ENCODE measurements around the gene BCLAF3. TPM values are rescaled to one million over a fixed set of nuclear protein-coding genes. Genes with fewer than 3 reads are reported as not detected.

Gene BCLAF3
- polyA plus RNA-seq (2013, experiment 1 of 4) = 10.9 TPM
- 10.7 TPM for polyA plus RNA-seq (2013, experiment 2 of 4)
- polyA plus RNA-seq (2013, experiment 3 of 4) = 6.5 TPM
- 8.6 TPM for polyA plus RNA-seq (2013, experiment 4 of 4)

DNA sequence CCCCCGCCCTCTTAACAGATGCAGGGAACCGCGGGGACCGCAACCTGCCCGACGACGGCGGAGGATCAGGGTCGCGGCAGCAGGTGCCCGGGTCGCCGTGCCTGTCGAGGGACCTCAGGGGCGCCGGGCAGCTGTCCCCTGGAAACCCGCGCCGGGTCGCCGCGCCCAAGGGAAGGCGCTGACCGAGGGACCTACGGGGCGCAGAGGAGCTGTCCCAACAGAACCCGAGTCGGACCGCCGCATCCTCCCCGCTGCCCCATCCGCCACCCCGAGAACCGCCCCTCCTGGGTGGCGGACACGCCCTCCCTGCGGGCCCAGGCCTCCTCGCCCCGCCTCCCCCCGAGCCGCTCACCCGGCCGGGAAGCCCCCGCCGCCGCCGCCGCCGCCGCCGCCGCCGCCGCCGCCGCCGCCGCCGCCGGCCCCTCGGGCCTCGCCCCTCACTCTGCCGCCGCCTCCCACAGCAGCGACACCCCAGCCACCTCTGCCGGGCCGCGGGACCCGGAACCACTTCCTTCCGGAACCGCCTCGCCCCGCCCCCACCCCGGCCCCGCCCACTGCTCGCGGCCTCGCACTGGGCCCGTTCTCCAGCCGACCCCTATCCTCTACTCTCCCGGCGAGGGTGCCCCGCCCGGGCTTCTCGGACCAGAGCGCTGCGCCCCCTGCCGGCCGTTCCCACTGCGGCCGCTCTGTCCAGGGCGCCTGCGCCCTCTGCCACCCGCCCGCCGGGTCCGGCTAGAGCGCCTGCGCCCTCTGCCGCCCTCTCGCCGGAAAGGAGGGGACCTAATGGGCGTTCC is at the start of gene BCLAF3:
BCLAF3 (minus strand) TSS at position 506 of the 794 bp plus-strand sequence. CDS start 20,797 bp downstream, outside the sequence.
- H3K36me3 ChIP-seq (ENCODE audit: control insufficient read depth, insufficient read depth, low read length) = no peaks in the 10 kb centered on the region
- WGBS, 2 experiments = 0% methylated on average over 76 to 102 of the region's 103 CpGs
- H3K27me3 ChIP-seq (ENCODE audit: control insufficient read depth, insufficient read depth, low read length, poor library complexity, severe bottlenecking) = no peaks in the 10 kb centered on the region

DNA sequence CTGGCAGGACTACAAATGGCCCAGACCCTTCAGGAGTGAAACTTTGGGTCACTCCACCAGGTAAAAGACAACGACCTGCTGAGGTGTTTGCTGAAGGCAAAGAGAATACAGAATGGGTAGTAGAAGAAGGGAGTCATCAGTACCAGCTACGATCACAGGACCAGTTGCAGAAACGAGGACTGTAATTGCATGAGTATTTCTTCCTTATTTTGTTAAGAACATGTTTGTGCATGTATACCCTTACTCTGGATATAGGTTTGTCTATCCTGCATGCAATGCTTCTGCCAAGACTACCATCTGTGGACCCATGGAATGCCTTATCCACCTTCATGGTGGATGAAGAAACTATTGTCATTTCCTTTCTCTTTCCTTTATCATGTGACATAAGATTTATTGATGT is 48.1 kb upstream of the BCLAF3 start:
- no peaks in the 10 kb centered on the region for H3K9me3 ChIP-seq (ENCODE audit: control insufficient read depth, low read length)
- H3K27ac ChIP-seq (ENCODE audit: insufficient read depth, low read depth, low read length, poor library complexity, severe bottlenecking) = no peak overlapping the region
- 91% methylated on average over 3 of the region's 3 CpGs for WGBS, 2 experiments

More for the DNA sequence above, at the start of gene BCLAF3:
- Histone ChIP-seq H3K4me3 (ENCODE audit: insufficient read depth, low read depth, low read length) (peak within 1 kb of the TSS; percentile 56), H3K27ac (ENCODE audit: insufficient read depth, low read depth, low read length, poor library complexity, severe bottlenecking) (no peak within 1 kb of the TSS), H3K9me3 (ENCODE audit: control insufficient read depth, low read length) (no peaks in the 10 kb centered on the region), H3K4me1 (ENCODE audit: control insufficient read depth, insufficient read depth, low read length) (no peaks in the 10 kb centered on the region)

DNA sequence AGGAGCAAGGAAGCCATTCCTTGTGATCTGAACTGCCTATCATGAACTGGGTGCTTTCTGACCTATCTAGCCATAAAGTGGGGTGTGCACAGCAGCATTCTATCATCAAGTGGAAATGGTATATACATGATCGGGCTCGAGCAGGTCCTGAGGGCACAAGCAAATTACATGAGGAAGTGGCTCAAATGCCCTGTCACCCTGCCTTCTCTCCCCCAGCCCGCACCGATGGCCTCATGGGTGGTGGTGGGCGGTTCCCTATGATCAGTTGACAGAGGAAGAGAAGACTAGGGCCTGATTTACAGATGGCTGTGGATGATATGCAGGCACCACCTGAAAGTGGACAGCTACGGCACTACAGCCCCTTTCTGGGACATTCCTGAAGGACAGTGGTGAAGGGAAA is 46.3 kb upstream of the BCLAF3 start:
- no peaks in the 10 kb centered on the region for H3K9me3 ChIP-seq (ENCODE audit: control insufficient read depth, low read length)
- no peak overlapping the region for H3K4me3 ChIP-seq (ENCODE audit: insufficient read depth, low read depth, low read length)
- WGBS, 2 experiments = 96% methylated on average over 6 of the region's 6 CpGs
- H3K27ac ChIP-seq (ENCODE audit: insufficient read depth, low read depth, low read length, poor library complexity, severe bottlenecking) = no peak overlapping the region
- H3K36me3 ChIP-seq (ENCODE audit: control insufficient read depth, insufficient read depth, low read length) = no peaks in the 10 kb centered on the region
- no peaks in the 10 kb centered on the region for H3K27me3 ChIP-seq (ENCODE audit: control insufficient read depth, insufficient read depth, low read length, poor library complexity, severe bottlenecking)
- no peaks in the 10 kb centered on the region for H3K4me1 ChIP-seq (ENCODE audit: control insufficient read depth, insufficient read depth, low read length)

More for the DNA sequence above, 48.1 kb upstream of the BCLAF3 start:
- no peak overlapping the region for H3K4me3 ChIP-seq (ENCODE audit: insufficient read depth, low read depth, low read length)
- no peaks in the 10 kb centered on the region for H3K4me1 ChIP-seq (ENCODE audit: control insufficient read depth, insufficient read depth, low read length)
- no peaks in the 10 kb centered on the region for H3K36me3 ChIP-seq (ENCODE audit: control insufficient read depth, insufficient read depth, low read length)
- no peaks in the 10 kb centered on the region for H3K27me3 ChIP-seq (ENCODE audit: control insufficient read depth, insufficient read depth, low read length, poor library complexity, severe bottlenecking)

DNA sequence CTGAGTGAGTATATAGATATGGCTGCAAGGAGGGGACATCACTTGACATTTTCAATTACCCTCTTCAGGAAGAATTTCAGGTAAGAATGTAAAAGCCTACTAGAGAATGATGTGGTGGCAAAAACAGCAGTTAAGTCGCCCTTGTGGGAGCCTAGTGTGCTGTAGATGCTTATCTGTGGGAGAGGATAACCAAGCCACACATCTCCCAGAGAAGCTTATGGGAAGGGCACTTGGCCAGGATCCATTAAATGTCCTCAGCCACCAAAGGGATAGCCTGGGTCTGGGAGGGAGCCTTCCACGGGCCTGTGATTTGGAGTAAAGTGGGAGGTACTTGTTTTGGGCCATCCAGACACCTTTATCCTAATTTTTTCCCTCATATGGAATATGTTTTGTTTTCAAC is 41.3 kb upstream of the BCLAF3 start:
- no peaks in the 10 kb centered on the region for H3K36me3 ChIP-seq (ENCODE audit: control insufficient read depth, insufficient read depth, low read length)
- no peak overlapping the region for H3K4me3 ChIP-seq (ENCODE audit: insufficient read depth, low read depth, low read length)
- 85 to 100% methylated on average over 1 of the region's 2 CpGs for WGBS, 2 experiments
- H3K4me1 ChIP-seq (ENCODE audit: control insufficient read depth, insufficient read depth, low read length) = no peaks in the 10 kb centered on the region
- H3K27me3 ChIP-seq (ENCODE audit: control insufficient read depth, insufficient read depth, low read length, poor library complexity, severe bottlenecking) = no peaks in the 10 kb centered on the region
- no peak overlapping the region for H3K27ac ChIP-seq (ENCODE audit: insufficient read depth, low read depth, low read length, poor library complexity, severe bottlenecking)
- no peaks in the 10 kb centered on the region for H3K9me3 ChIP-seq (ENCODE audit: control insufficient read depth, low read length)

DNA sequence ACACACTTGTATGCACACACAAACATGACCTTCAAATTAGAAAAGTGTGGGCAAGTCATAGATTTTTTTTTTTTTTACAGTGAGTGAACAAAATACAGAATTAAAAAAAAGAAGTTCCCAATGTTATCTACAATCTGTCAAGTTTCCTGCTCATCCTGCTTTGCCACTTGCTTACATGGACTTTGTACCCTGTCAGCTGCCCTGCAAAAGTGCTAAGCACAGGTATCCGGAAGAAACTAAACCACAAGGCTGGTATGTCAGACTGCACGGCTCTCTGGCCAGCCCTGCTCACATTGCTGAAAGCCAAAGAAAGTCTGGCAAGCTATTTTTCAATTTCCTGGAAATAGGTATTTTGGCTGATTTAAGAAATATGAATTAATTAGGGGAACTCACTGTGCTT is 38.9 kb upstream of the BCLAF3 start:
- WGBS, 2 experiments = 96 to 97% methylated on average over 2 of the region's 2 CpGs
- H3K9me3 ChIP-seq (ENCODE audit: control insufficient read depth, low read length) = no peaks in the 10 kb centered on the region
- H3K36me3 ChIP-seq (ENCODE audit: control insufficient read depth, insufficient read depth, low read length) = no peaks in the 10 kb centered on the region
- H3K27ac ChIP-seq (ENCODE audit: insufficient read depth, low read depth, low read length, poor library complexity, severe bottlenecking) = no peak overlapping the region
- H3K4me1 ChIP-seq (ENCODE audit: control insufficient read depth, insufficient read depth, low read length) = no peaks in the 10 kb centered on the region
- no peak overlapping the region for H3K4me3 ChIP-seq (ENCODE audit: insufficient read depth, low read depth, low read length)
- no peaks in the 10 kb centered on the region for H3K27me3 ChIP-seq (ENCODE audit: control insufficient read depth, insufficient read depth, low read length, poor library complexity, severe bottlenecking)

DNA sequence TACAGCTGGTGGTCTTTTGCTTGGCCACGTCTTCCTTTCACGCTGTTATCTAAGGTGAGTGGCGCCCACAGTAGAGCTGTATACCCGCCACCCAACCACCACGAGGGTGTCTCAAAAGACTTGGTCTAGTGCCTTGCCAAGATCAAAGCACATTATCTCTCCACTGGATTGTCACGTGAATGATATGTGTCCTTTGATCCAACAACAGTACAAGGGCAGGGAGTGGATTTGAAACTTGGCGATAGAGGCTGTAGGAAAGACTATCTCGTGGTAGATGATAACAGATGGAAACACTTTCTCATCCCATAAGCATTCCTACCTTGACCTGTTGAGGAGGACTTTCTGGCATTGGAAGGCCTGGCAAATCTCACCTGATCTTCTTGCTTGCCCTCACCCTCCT is 37.7 kb upstream of the BCLAF3 start:
- H3K4me1 ChIP-seq (ENCODE audit: control insufficient read depth, insufficient read depth, low read length) = no peaks in the 10 kb centered on the region
- 88 to 95% methylated on average over 6 to 8 of the region's 8 CpGs for whole genome bisulfite sequencing, 2 experiments
- no peak overlapping the region for H3K27ac ChIP-seq (ENCODE audit: insufficient read depth, low read depth, low read length, poor library complexity, severe bottlenecking)
- no peak overlapping the region for H3K4me3 ChIP-seq (ENCODE audit: insufficient read depth, low read depth, low read length)
- no peaks in the 10 kb centered on the region for H3K36me3 ChIP-seq (ENCODE audit: control insufficient read depth, insufficient read depth, low read length)
- H3K9me3 ChIP-seq (ENCODE audit: control insufficient read depth, low read length) = no peaks in the 10 kb centered on the region
- H3K27me3 ChIP-seq (ENCODE audit: control insufficient read depth, insufficient read depth, low read length, poor library complexity, severe bottlenecking) = no peaks in the 10 kb centered on the region

DNA sequence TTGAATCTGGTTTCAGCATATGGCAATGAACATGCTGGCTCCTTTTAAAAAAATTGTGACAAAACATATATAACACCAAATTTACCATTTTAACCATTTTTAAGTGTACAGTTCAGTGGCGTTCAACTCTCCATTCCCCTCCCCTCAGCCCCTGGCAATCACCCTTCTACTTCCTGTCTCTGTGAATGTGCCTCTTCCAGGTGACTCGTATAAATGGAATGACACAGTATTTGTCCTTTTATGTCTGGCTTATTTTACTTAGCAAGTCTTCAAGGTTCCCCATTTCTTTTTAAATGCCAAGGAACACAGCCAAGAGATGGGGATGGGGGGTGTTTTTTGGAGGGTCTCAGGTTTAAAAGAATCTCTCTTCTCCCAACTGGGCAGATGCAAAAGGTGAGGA is 35.4 kb upstream of the BCLAF3 start:
- no peak overlapping the region for H3K27ac ChIP-seq (ENCODE audit: insufficient read depth, low read depth, low read length, poor library complexity, severe bottlenecking)
- H3K4me3 ChIP-seq (ENCODE audit: insufficient read depth, low read depth, low read length) = no peak overlapping the region
- no peaks in the 10 kb centered on the region for H3K4me1 ChIP-seq (ENCODE audit: control insufficient read depth, insufficient read depth, low read length)
- H3K36me3 ChIP-seq (ENCODE audit: control insufficient read depth, insufficient read depth, low read length) = no peaks in the 10 kb centered on the region
- no peaks in the 10 kb centered on the region for H3K27me3 ChIP-seq (ENCODE audit: control insufficient read depth, insufficient read depth, low read length, poor library complexity, severe bottlenecking)
- WGBS, 2 experiments = 81 to 100% methylated on average over 1 to 2 of the region's 2 CpGs
- no peaks in the 10 kb centered on the region for H3K9me3 ChIP-seq (ENCODE audit: control insufficient read depth, low read length)

DNA sequence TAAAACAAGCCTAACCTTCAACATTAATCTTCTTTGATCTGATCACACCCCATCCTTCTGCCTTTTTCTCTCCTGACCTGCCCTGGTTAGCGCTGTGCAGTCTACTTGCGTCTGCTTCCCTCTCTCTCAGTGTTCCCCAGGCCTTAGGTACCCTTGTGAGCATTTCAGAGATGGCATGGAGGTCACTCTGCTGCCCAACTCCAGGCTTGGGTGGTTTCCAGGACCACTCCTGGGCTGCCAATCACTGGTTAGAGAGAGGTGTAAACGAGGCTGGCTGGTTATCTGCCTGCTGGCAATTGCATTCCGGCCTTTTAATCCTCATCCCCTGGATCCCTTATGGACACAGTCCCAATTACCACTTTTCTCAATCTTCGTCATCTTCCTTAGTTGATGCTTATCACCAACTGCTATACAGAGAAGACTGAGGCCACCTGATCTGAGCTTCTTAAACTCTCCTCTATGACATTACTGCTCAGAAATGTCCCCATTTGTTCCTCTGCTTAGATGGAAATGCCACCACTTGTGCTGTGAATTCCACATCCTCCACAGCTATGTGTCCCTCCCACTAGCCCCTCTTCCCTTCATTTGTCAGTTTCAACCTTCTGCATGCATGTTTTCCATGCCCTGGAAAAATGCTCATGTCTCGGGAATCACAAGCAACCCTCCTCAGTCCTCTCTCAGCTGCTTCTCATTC is 29.0 kb upstream of the BCLAF3 start:
- Histone ChIP-seq H3K4me1 (ENCODE audit: control insufficient read depth, insufficient read depth, low read length) (no peaks in the 10 kb centered on the region), H3K4me3 (ENCODE audit: insufficient read depth, low read depth, low read length) (no peak overlapping the region), H3K27ac (ENCODE audit: insufficient read depth, low read depth, low read length, poor library complexity, severe bottlenecking) (no peak overlapping the region), H3K36me3 (ENCODE audit: control insufficient read depth, insufficient read depth, low read length) (no peaks in the 10 kb centered on the region), H3K27me3 (ENCODE audit: control insufficient read depth, insufficient read depth, low read length, poor library complexity, severe bottlenecking) (no peaks in the 10 kb centered on the region), H3K9me3 (ENCODE audit: control insufficient read depth, low read length) (no peaks in the 10 kb centered on the region)
- WGBS, 2 experiments = 91 to 92% methylated on average over 6 of the region's 6 CpGs

DNA sequence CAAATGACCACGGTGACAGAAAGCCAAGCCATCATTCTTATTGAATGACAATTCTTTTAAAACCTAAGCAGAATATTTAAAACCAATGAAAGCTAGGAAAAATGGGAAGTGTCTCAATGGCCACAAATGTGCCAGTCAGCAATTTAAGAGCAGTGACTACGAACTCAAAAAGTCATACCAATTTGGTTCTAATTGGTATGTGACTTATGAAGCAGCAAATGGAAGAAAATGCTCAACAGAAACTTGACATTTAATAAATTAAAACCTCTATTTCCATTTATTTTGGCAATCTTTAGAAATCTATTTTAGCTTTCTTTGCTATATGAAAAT is 25.7 kb upstream of the BCLAF3 start:
- no peak overlapping the region for H3K27ac ChIP-seq (ENCODE audit: insufficient read depth, low read depth, low read length, poor library complexity, severe bottlenecking)
- H3K9me3 ChIP-seq (ENCODE audit: control insufficient read depth, low read length) = no peaks in the 10 kb centered on the region
- no peaks in the 10 kb centered on the region for H3K27me3 ChIP-seq (ENCODE audit: control insufficient read depth, insufficient read depth, low read length, poor library complexity, severe bottlenecking)
- H3K4me1 ChIP-seq (ENCODE audit: control insufficient read depth, insufficient read depth, low read length) = no peaks in the 10 kb centered on the region
- no peaks in the 10 kb centered on the region for H3K36me3 ChIP-seq (ENCODE audit: control insufficient read depth, insufficient read depth, low read length)
- WGBS, 2 experiments = 88 to 100% methylated on average over 1 to 2 of the region's 2 CpGs
- H3K4me3 ChIP-seq (ENCODE audit: insufficient read depth, low read depth, low read length) = no peak overlapping the region

DNA sequence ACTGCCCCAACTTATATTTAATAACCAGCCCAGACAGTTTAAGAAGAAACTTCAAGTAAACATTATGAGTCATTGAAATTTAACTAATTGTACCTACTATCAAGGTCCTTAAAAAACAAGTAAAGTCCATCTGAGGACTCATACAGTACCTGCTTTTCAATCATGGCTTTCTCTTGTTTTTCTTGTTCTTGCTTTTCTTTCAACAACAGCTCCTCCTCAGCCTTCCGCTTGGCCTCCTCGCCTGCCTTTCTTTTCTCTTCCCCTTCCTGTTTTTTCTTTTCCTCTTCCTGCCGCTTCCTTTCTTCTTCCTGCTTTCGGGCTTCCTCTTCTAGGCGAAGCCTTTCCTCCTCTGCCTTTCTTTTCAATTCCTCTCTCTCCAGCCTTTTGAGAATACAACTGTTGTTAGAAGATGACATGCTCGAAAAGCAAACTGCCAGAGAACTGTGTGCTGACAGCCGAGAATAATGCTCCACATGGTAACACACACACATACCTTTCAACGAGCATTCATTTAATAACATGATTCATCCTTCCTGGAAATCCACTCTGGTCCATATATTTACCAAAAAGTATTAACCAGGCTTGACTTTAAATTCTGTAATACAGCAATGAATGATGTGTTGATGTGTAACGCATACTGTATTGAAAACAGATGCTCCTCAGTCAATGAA is 25.2 kb upstream of the BCLAF3 start:
- no peaks in the 10 kb centered on the region for H3K36me3 ChIP-seq (ENCODE audit: control insufficient read depth, insufficient read depth, low read length)
- no peaks in the 10 kb centered on the region for H3K4me1 ChIP-seq (ENCODE audit: control insufficient read depth, insufficient read depth, low read length)
- H3K27me3 ChIP-seq (ENCODE audit: control insufficient read depth, insufficient read depth, low read length, poor library complexity, severe bottlenecking) = no peaks in the 10 kb centered on the region
- no peaks in the 10 kb centered on the region for H3K9me3 ChIP-seq (ENCODE audit: control insufficient read depth, low read length)
- 88 to 90% methylated on average over 8 of the region's 9 CpGs for WGBS, 2 experiments
- H3K27ac ChIP-seq (ENCODE audit: insufficient read depth, low read depth, low read length, poor library complexity, severe bottlenecking) = no peak overlapping the region
- H3K4me3 ChIP-seq (ENCODE audit: insufficient read depth, low read depth, low read length) = no peak overlapping the region

All from ectodermal cell (in vitro differentiated cells).